ENCODE data around the gene BRIX1. TPM values are rescaled to one million over a fixed set of nuclear protein-coding genes. Genes with fewer than 3 reads are reported as not detected.
"Not testable (repeated sequence)": the region's sequence is repeated elsewhere in the genome, so short reads cannot be mapped to it uniquely, and the experiment has no call there.

BRIX1 gene
- total RNA-seq, 2 experiments from 2014 or later: 41.6 to 46.4 TPM

DNA sequence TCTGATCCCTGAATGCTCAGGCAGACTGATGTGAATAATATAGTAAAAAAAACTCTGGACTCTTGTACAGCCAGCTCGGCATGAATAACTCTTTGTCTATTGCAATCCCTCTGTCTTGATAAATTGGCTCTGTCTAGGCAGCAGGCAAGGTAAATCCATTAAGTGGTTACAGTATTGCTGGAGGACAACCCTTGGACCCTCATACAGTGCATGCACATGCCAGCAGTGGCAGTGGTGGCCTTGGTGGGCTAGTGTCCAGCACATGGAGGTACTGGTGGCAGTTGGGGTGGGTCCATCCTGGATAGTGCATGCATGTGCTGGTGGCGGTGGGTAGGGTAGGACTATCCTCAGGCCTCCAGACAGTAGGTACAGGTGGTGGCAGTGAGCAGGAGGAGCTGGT is 52.7 kb downstream of the BRIX1 start:
- ChIA-PET CTCF (interaction anchor here (1.0 to 1.1 kb wide), 2 partner anchors 11 to 35 kb away, joined by 3 to 4 read pairs; no protein-coding TSS in a partner anchor), POLR2A (no interaction called here)
- Mint-ChIP-seq H3K9me3 (ENCODE audit: insufficient read depth) (peaks cover 15% of the 10 kb centered on the region), H3K4me3 (no peak overlapping the region), H3K4me1 (ENCODE audit: low read depth) (no peaks in the 10 kb centered on the region), H3K27me3 (ENCODE audit: low read depth) (no peaks in the 10 kb centered on the region), H3K36me3 (ENCODE audit: low read depth) (peaks cover 17% of the 10 kb centered on the region), H3K27ac (no peak overlapping the region)
- ATAC-seq (no peak), DNase-seq (no peak)

DNA sequence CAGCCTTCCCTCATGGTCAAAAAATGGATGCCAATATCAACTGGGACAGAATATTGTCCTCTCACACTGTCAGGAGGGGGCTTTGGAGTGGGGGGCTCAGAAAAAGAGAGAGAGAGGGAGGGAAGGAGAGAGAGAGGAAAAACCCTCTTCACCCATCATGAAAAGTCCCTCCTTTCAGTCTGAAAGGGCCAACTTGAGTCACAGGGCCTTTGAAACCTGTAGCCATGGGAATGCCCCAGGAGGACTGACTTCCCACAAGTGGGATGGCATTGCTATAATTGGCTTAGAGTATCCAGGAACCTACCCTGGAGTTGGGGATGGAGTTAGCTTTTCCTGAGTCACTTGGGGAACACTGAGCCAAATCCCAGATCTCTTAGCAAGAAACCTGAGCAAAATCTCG is 55.0 kb downstream of the BRIX1 start:
- DNase-seq (no peak), ATAC-seq (no peak)
- Mint-ChIP-seq H3K36me3 (ENCODE audit: low read depth) (peaks cover 15% of the 10 kb centered on the region), H3K27me3 (ENCODE audit: low read depth) (peaks cover 3% of the 10 kb centered on the region), H3K27ac (no peak overlapping the region), H3K9me3 (ENCODE audit: insufficient read depth) (peaks cover 13% of the 10 kb centered on the region), H3K4me1 (ENCODE audit: low read depth) (no peaks in the 10 kb centered on the region), H3K4me3 (no peak overlapping the region)
- ChIA-PET POLR2A (no interaction called here), CTCF (no interaction called here)

DNA sequence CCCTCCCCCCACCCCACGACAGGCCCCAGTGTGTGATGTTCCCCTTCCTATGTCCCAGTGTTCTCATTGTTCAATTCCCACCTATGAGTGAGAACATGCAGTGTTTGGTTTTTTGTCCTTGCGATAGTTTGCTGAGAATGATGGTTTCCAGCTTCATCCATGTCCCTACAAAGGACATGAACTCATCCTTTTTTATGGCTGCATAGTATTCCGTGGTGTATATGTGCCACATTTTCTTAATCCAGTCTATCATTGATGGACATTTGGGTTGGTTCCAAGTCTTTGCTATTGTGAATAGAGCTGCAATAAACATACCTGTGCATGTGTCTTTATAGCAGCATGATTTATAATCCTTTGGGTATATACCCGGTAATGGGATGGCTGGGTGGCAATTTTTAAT is 56.1 kb downstream of the BRIX1 start:
- DNase-seq; H3K27ac Mint-ChIP-seq; ATAC-seq; H3K4me3 Mint-ChIP-seq; H3K27me3 Mint-ChIP-seq (ENCODE audit: low read depth); H3K4me1 Mint-ChIP-seq (ENCODE audit: low read depth); H3K9me3 Mint-ChIP-seq (ENCODE audit: insufficient read depth); H3K36me3 Mint-ChIP-seq (ENCODE audit: low read depth); CTCF ChIA-PET: not testable (repeated sequence)
- POLR2A ChIA-PET: interaction anchor here (0.6 kb wide), 1 partner anchor 146 kb away, joined by 3 read pairs; no protein-coding TSS in a partner anchor

Other genes starting within 250 kb of the BRIX1 start
- not detected for gene TTC23L, start 76.5 kb upstream of the BRIX1 start, total RNA-seq
- 10 to 100 TPM; 29.7 to 32.4 TPM for gene RAD1, start 207 bp upstream of the BRIX1 start, total RNA-seq
- 10 to 100 TPM; 58.6 to 59.3 TPM for gene DNAJC21, start 13.8 kb downstream of the BRIX1 start, total RNA-seq
- gene AGXT2, start 132.2 kb downstream of the BRIX1 start, total RNA-seq: not detected